HepG2 (cell line): ENCODE measurements around the gene C1RL. TPM values are rescaled to one million over a fixed set of nuclear protein-coding genes. Genes with fewer than 3 reads are reported as not detected.

Experiments
- AHDC1 ChIP-seq: sonication (generic); formaldehyde crosslinking; IDR thresholded peaks from 2 replicates; pipeline ENCODE4 v1.5.1; 2020; ENCODE audit warnings: mild to moderate bottlenecking, missing genetic modification reagents, borderline replicate concordance
- AKAP8 ChIP-seq: sonication (generic); formaldehyde crosslinking; IDR thresholded peaks from 2 replicates; pipeline ENCODE4 v1.5.1; 2020; ENCODE audit warnings: mild to moderate bottlenecking, missing genetic modification reagents
- ARNT ChIP-seq: fragments of 450-650 bp; IDR thresholded peaks from 2 replicates; pipeline ENCODE4 v1.6.1; 2017
- ELF4 ChIP-seq: sonication (generic); formaldehyde crosslinking; IDR thresholded peaks from 2 replicates; pipeline ENCODE4 v1.5.0; 2020; ENCODE audit warnings: missing genetic modification reagents, mild to moderate bottlenecking, moderate library complexity, borderline replicate concordance
- JUNB ChIP-seq: sonication (generic); formaldehyde crosslinking; IDR thresholded peaks from 2 replicates; pipeline ENCODE4 v1.8.0; 2022; ENCODE audit warnings: missing genetic modification reagents, mild to moderate bottlenecking, borderline replicate concordance
- MED1 ChIP-seq: sonication (generic); formaldehyde crosslinking; IDR thresholded peaks from 2 replicates; pipeline ENCODE4 v1.4.0; 2020; ENCODE audit warnings: missing genetic modification reagents
- RCOR2 ChIP-seq: IDR thresholded peaks from 2 replicates; pipeline ENCODE4 v1.6.1; 2016; ENCODE audit warnings: missing biosample characterization, missing genetic modification reagents
- RFXAP ChIP-seq: sonication (generic); formaldehyde crosslinking; IDR thresholded peaks from 2 replicates; pipeline ENCODE4 v1.4.0; 2020; ENCODE audit warnings: missing genetic modification reagents, borderline replicate concordance
- SMARCE1 ChIP-seq: fragments of 450-650 bp; IDR thresholded peaks from 2 replicates; pipeline ENCODE4 v1.6.1; 2017; ENCODE audit warnings: borderline replicate concordance
- SNRNP70 ChIP-seq: fragments of 200-400 bp; formaldehyde crosslinking; IDR thresholded peaks from 2 replicates; pipeline ENCODE4 v1.6.1; 2017; ENCODE audit warnings: mild to moderate bottlenecking, low read depth, low read length, moderate library complexity
- TEF ChIP-seq: sonication (generic); formaldehyde crosslinking; IDR thresholded peaks from 2 replicates; pipeline ENCODE4 v1.5.0; 2020; ENCODE audit warnings: missing genetic modification reagents
- ZNF382 ChIP-seq: sonication (generic); formaldehyde crosslinking; IDR thresholded peaks from 2 replicates; pipeline ENCODE4 v1.5.0; 2020; ENCODE audit warnings: missing genetic modification reagents, mild to moderate bottlenecking, borderline replicate concordance
- ZNF512 ChIP-seq: sonication (generic); formaldehyde crosslinking; IDR thresholded peaks from 2 replicates; pipeline ENCODE4 v1.4.0; 2020; ENCODE audit warnings: mild to moderate bottlenecking, missing genetic modification reagents
- ZNF550 ChIP-seq: sonication (generic); formaldehyde crosslinking; IDR thresholded peaks from 2 replicates; pipeline ENCODE4 v1.4.0; 2020; ENCODE audit warnings: mild to moderate bottlenecking, missing genetic modification reagents, borderline replicate concordance
- ZNF567 ChIP-seq: sonication (generic); formaldehyde crosslinking; IDR thresholded peaks from 2 replicates; pipeline ENCODE4 v1.8.1; 2023; ENCODE audit warnings: mild to moderate bottlenecking, missing genetic modification reagents, borderline replicate concordance
- ZNF614 ChIP-seq: IDR thresholded peaks from 2 replicates; pipeline ENCODE4 v1.6.1; 2018; ENCODE audit warnings: missing biosample characterization, missing genetic modification reagents, inconsistent platforms, borderline replicate concordance
- ZNF775 ChIP-seq: sonication (generic); formaldehyde crosslinking; IDR thresholded peaks from 2 replicates; pipeline ENCODE4 v1.4.0; 2020; ENCODE audit warnings: missing genetic modification reagents, mild to moderate bottlenecking, moderate library complexity, borderline replicate concordance
- polyA plus RNA-seq, 8 experiments: library from polyadenylated mRNA; depleted of rRNA in 3 of 8; stranded (reverse) in 7 of 8; unstranded in 1 of 8; fragments of >200 nt; fragmentation: Illumina TruSeq in 4 of 8; extraction: Trizol in 4 of 8; gene quantifications; 2 replicates each; pipeline versions ENCODE4 v1.2.1 to v1.2.3, GENCODE V29; 2011 to 2016; ENCODE audit warnings: low read depth in 4 of 8, missing spikeins in 1 of 8, mixed read lengths in 1 of 8; ENCODE audit not compliant: insufficient read depth in 1 of 8
- total RNA-seq, 5 experiments: library from RNA; depleted of rRNA; stranded (reverse); fragments of >200 nt; fragmentation: Illumina TruSeq; extraction: Trizol; gene quantifications; 2 replicates each; pipeline ENCODE4 v1.2.3, GENCODE V29; 2016; ENCODE audit warnings: low read depth in 1 of 5
- TF ChIP-seq, protein P1 (sequence below): IDR thresholded peaks from 2 replicates; pipeline ENCODE4 v1.6.1; 2016; ENCODE audit warnings: mild to moderate bottlenecking
- TF ChIP-seq, protein P2 (sequence below): sonication (generic); formaldehyde crosslinking; IDR thresholded peaks from 2 replicates; pipeline ENCODE4 v1.4.0; 2020; ENCODE audit warnings: mild to moderate bottlenecking, missing genetic modification reagents

Gene C1RL
- total and polyA plus RNA-seq, 2 of the 13 experiments (the other 11 are each of a cell fraction or from before 2014, with no cell fraction given), result 28.9 to 53.1 TPM

DNA sequence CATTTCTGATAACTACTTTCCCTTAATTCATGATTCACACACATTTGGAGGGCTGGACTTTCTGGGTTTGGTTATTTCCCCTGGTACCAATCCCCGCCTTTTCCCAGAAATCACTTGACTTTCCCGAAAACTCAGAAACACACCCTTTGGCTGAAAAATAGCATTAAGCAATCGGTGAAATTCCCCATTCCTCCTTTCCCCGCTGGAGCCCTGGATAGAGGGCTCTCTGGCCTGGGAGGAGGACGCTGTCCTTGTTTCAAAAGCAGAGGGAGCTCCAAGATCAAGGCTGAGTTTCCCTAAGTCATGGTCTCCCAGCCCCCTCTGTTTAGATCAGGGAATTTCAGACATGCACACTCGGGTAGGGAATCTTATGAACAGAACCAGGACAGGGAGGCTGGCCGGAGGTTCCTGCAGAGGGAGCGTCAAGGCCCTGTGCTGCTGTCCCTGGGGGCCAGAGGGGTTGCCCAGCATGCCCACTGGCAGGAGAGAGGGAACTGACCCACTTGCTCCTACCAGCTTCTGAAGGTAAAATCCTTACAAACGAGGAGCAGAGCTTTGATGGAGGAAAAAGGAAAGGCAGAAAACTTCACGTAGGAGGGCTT lies 48.6 kb downstream of the C1RL start, which contains the start of gene C1S (continued):
- TF ChIP-seq ELF4 (CRISPR knock-in tag) (no peak), MED1 (CRISPR knock-in tag) (peak; percentile 51), RFXAP (CRISPR knock-in tag) (no peak), RCOR2 (CRISPR knock-in tag) (no peak), ARNT (no peak), ZNF614 (CRISPR knock-in tag) (no peak), JUNB (CRISPR knock-in tag) (no peak), TEF (no peak), ZNF775 (CRISPR knock-in tag) (no peak), ZNF512 (CRISPR knock-in tag) (0 out of 2 replicates have a peak, but pooled peaks have one; percentile 34), AKAP8 (CRISPR knock-in tag) (no peak), ZNF550 (CRISPR knock-in tag) (no peak), SNRNP70 (no peak), ZNF567 (0 out of 2 replicates have a peak, but pooled peaks have one; percentile 18), SMARCE1 (no peak), AHDC1 (CRISPR knock-in tag) (no peak), ZNF382 (CRISPR knock-in tag) (no peak)
- TF ChIP-seq, protein P1, sequence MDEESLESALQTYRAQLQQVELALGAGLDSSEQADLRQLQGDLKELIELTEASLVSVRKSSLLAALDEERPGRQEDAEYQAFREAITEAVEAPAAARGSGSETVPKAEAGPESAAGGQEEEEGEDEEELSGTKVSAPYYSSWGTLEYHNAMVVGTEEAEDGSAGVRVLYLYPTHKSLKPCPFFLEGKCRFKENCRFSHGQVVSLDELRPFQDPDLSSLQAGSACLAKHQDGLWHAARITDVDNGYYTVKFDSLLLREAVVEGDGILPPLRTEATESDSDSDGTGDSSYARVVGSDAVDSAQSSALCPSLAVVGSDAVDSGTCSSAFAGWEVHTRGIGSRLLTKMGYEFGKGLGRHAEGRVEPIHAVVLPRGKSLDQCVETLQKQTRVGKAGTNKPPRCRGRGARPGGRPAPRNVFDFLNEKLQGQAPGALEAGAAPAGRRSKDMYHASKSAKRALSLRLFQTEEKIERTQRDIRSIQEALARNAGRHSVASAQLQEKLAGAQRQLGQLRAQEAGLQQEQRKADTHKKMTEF (CRISPR knock-in tag), result peak; percentile 56; the same call in 1 of the 2 replicates
- TF ChIP-seq, protein P2, sequence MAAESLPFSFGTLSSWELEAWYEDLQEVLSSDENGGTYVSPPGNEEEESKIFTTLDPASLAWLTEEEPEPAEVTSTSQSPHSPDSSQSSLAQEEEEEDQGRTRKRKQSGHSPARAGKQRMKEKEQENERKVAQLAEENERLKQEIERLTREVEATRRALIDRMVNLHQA (CRISPR knock-in tag), result no peak
